Cardiac fibroblast (primary cell): Measurements from ENCODE around the gene FADD.
"Not testable (repeated sequence)": the region's sequence is repeated elsewhere in the genome, so short reads cannot be mapped to it uniquely, and the experiment has no call there.

ENCODE experiments used
- DNase-seq, 2 donors: peaks; one replicate each; pipeline versions ENCODE4 v3.0.0 to v3.0.0-alpha.2; 2010; ENCODE audit warnings: low read depth in 2 of 2
- H3K4me3 ChIP-seq, 2 donors: replicated peaks in 1 of 2; 1 replicate in 1 of 2; 2 replicates in 1 of 2; pipeline ENCODE4 v1.5.1; 2011; ENCODE audit warnings: low read depth in 2 of 2, low read length in 2 of 2, mild to moderate bottlenecking in 2 of 2, moderate library complexity in 1 of 2
- TF ChIP-seq, protein P1 (sequence below): IDR thresholded peaks from one replicate; pipeline ENCODE4 v1.5.1; 2011; ENCODE audit warnings: low read depth, mild to moderate bottlenecking, low read length, inconsistent platforms

Gene FADD

DNA sequence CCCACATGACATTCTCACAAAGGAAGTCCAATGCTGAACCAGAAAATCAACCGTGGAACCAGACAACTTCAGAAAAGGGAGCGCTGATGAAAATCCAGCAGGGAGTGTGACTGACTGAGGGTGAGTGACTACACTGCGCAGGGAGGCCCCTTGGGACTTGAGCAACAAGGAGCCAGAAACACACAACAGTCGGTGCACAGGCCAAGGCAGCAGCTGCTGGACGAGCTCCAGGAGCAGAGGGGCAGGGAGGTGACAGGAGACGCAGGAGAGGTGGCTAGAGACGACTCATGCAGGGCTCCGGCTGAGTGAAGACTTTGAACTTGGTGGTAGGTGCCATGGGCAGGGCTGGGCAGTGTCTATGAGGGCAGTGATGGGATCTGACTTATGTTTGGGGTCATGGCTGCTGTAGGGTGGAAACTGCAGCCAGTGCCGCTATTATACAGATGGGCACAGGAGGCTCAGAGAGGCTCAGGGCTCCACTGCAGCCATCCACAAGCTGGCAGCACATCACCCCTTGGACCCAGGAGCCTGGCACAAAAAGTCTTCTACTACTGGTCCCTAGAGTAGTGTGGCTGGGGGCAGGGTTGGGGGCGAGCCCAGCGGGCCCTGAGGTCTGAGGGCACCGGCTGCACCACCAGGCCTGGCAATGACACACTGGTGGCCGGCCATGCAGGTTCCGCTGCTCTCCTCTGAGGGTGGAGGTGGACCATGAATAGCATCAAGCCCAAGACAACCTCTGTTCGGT lies 10.3 kb upstream of the FADD start:
- peak in 1 of 2 donors; percentile 36 for DNase-seq
- TF ChIP-seq, protein P1, sequence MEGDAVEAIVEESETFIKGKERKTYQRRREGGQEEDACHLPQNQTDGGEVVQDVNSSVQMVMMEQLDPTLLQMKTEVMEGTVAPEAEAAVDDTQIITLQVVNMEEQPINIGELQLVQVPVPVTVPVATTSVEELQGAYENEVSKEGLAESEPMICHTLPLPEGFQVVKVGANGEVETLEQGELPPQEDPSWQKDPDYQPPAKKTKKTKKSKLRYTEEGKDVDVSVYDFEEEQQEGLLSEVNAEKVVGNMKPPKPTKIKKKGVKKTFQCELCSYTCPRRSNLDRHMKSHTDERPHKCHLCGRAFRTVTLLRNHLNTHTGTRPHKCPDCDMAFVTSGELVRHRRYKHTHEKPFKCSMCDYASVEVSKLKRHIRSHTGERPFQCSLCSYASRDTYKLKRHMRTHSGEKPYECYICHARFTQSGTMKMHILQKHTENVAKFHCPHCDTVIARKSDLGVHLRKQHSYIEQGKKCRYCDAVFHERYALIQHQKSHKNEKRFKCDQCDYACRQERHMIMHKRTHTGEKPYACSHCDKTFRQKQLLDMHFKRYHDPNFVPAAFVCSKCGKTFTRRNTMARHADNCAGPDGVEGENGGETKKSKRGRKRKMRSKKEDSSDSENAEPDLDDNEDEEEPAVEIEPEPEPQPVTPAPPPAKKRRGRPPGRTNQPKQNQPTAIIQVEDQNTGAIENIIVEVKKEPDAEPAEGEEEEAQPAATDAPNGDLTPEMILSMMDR: no peak
- H3K4me3 ChIP-seq: no peak overlapping the region

DNA sequence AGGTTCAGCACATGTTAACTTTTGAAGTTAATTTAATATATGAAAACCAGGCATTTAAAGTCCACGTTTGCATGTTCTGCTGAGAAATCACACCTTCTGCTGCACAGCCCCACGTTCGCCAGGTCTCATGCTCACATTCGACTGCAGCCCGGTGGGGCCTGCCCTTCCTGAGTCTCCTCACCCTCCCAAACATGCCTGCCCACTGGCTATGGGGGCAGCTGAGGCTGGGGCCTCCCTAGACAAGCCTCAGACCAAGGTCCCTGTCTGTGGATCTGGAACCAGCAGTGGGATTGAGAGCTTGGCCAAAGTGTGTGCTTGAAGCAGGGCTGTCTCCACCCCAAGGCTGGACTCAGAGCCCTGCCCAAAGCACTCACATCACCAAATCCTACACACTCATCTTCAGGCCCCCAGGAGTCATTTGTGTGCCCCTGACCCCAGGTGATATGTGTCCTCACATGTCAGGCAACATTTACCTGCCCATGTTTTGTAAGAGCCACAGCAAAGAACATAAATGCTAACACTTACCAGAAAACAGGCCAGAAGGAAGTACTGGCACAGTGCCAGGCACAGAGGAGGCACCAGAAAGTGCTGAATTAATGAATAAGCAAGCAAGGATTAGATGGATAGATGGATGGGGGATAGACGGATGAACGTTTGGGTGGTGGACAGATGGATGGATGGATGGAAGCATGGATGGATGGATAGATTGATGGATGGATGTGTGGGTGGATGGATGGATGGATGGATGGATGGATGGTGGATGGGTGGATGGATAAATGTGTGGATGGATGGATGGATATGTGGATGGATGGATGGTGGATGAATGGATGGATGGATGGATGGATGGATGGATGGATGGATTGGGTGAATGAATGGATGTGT lies 9.4 kb upstream of the FADD start:
- TF ChIP-seq, protein P1: no peak
- DNase-seq: no peak
- H3K4me3 ChIP-seq: no peak overlapping the region

DNA sequence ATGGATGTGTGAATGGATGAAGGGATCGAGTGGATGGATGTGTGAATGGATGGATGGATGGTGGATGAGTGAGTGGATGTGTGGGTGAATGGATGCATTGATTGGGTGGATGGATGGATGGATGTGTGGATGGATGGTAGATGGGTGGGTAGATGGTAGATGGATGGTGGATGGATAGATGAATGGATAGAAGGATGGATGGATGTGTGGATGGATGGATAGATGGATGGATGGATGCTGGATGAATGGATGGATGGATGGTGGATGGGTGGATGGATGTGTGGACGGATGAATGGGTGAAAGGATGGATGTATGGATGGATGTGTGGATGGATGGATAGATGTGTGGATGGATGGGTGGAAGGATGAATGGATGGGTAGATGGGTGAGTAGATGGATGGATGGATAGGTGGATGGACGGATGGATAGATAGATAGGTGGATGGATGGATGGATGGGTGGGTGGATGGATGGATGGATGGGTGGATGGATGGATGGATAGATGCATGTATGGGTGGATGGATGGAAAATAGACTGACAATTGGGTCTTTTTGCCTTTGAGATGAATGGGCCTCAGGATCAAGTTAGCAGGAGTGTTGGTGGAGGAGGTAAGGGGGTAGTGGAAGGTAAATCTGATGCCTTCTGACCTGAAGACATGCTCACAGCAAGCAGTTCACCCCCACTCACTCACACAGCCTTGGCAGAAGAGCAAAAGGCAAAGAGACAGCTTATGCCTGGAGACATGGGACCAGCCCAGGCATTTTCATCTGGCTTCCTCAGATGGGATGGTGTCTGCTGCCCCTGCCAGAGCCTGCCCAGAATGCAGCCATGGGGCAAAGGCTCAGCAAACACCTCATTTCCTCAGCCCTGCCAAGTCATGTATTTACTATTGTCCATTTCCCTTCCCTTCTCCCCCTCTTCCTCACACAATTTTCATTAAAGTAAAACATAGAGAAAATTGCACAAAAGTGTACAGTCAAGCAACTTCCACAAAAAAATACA lies 8.0 kb upstream of the FADD start:
- DNase-seq: no peak
- TF ChIP-seq, protein P1: no peak
- no peak overlapping the region for H3K4me3 ChIP-seq

DNA sequence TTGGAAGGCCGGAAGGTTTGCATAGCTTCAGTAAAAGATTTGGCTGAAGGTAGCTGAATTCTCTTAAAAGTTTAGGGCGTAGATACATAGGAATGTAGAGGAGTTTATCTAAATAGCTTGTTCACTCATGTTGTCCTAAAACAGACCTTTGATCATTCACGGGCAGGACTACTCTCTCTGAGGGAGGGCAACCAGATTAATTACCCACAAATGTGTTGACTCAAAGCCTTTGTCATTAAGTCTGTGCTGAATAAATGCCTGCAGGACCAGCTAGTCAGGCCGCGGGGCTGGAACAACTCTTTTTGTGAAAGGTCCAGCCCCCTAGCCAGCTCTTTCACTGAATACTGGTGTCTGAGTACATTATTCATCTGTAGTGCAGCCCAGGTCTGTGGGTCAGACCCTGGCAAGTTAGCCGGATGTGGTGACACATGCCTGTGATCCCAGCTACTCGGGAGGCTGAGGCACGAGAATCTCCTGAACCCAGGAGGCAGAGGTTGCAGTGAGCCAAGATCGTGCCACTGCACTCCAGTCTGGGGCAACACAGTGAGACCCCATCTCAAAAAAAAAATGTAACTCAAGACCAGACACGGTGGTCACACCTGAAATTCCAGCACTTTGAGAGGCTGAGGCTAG lies 2.8 kb upstream of the FADD start:
- DNase-seq: no peak
- TF ChIP-seq, protein P1: no peak
- H3K4me3 ChIP-seq: no peak overlapping the region

DNA sequence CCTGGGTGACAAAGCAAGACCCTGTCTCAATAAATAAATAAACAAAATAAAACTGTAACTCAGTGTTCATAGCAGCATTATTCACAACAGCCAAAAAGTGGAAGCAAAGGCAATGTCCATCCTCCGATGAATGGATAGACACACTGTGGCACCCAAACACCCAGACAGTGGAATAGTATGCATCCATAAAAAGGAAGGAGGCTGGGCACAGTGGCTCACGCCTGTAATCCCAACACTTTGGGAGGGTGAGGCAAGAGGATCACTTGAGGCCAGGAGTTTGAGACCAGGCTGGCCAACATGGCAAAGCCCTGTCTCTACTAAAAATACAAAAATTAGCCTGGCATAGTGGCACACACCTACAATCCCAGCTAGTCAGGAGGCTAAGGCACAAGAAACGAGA lies 2.0 kb upstream of the FADD start:
- not testable (repeated sequence) for DNase-seq, H3K4me3 ChIP-seq

DNA sequence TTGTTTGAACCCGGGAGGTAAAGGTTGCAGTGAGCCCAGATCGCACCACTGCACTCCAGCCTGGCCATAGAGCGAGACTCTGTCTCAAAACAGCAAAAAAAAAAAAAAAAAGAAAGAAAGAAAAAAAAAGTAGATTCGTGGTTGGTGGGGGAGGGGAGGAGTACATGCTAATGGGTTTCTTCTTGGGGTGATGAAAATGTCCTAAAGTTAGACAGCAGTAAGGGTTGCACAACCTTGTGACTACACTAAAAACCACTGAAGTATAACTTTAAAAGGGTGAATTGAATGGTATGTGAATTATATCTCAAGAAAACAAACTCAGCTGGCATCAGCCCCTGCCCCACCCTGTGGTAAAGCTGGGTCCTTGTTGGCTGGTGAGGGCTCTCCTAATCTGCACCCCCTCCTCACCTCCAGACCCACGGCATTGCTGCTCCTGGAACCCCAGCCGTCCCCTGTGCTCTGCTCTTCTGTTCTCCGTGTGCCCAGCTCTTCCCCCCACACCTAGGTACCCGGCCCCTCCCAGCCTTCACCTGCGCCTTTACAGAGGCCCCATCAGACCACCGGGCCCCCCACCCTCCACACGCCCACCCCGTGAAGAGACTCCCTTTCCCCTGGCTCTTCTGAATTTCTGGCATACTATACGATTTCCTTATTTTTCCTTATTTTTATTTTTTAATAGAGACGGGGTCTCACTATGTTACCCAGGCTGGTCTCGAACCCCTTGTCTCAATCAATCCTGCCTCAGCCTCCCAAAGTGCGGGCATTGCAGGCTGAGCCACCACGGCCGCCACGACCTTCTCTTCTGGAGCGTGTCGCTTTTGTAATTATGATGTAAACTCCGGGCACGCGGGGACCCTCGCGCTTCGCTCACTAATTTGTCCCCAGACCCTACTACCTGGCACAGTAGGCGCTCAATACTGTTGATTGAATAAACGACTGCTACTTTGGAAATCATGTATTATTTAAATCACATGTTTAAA lies 924 bp upstream of the FADD start:
- DNase-seq: peak; percentile 52 to 62
- peak overlapping the region; percentile 96 to 99 for H3K4me3 ChIP-seq
- TF ChIP-seq, protein P1: no peak
